NCI-H1417 treated with DMSO at 0.1 percent for 48 hours (cell line): Measurements from ENCODE around the gene PRPS1L1.

Experiments used
- DNase-seq: peaks from one replicate; lab custom pipeline; 2025; lab: John Stamatoyannopoulos, UW

PRPS1L1 gene

DNA sequence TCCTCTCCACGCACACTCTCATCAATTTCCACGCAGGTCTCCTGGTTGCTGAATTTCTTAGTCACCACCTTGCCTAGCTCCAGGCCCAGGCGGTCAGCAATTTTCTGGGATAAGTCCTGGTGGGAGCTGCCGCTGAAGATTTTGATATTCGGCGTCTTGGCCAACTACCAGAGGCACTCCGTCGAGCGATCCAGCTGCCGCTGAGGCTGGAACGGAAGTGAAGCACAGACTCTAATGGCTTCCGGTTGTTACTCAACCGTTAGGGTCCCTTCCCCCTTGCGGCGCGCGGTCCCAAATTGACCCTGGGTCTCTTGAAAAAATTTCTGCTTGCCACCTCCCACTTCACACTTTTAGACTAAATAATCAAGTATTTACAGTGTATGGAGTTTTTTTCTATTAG lies at the start of gene PRPS1L1:
TSS of gene PRPS1L1 (minus strand) at position 219 of the 400 bp plus-strand sequence.
- DNase-seq, result no peak

DNA sequence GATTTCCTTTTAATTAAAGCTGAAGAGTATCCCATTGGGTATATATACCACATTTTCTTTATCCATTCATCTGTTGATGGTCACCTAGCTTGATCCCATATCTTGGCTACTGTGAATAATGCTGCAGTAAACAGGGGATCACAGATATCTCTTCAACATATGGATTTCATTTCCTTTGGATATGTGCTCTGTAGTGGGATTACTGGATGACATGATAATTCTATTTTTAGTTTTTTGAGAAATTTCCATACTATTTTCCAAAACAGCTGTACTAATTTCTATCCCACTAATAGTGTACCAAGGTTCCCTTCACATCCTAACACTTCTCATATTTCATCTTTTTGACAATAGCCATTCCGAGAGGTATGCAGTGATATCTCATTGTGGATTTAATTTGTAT lies 48.8 kb upstream of the PRPS1L1 start:
- DNase-seq, result no peak

DNA sequence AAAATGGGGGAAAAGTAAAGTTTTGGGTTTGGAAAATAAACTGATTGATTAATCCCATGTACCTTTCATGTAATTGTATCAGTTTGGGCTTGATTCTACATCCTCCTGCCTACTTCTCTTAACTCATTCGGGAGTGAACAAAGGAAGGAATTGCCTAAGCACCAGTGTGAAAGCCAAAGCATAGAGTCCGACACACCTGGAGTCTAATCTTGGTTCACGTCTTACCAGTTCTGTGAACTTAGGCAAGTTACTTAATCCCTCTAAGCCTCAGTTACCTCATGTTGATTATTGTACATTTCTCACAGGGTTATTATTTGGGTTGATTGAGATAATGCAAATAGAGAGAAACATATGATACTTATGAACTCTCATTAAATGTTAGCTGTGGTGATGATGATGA lies 41.1 kb upstream of the PRPS1L1 start:
- DNase-seq, result no peak

DNA sequence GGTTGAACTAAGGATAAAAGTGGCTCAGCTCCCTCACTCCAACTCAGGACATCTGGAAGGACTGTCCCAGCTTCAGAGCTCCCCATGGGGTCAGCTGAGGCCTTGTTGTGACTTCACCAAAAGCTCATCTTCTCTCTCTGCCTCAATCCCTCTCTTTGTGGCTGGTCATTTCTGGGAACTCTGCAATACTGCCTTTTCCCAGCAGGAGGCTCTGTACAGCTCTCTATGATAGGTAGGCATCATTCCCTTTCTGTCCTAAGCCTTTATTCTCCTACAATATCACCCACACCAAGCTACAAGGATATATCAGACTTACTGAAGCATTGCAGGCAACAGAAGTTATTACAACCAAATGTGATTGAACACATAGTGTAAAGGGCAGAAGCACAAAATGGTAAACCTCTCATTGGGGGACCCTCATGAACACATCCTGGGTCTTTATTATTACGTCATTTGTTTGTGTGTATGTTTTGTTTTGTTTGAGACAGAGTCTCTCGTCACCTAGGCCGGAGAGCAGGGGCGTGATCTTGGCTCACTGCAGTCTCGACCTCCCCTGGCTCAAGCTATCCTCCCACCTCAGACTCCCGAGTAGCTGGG lies 36.7 kb upstream of the PRPS1L1 start:
- DNase-seq, result no peak

DNA sequence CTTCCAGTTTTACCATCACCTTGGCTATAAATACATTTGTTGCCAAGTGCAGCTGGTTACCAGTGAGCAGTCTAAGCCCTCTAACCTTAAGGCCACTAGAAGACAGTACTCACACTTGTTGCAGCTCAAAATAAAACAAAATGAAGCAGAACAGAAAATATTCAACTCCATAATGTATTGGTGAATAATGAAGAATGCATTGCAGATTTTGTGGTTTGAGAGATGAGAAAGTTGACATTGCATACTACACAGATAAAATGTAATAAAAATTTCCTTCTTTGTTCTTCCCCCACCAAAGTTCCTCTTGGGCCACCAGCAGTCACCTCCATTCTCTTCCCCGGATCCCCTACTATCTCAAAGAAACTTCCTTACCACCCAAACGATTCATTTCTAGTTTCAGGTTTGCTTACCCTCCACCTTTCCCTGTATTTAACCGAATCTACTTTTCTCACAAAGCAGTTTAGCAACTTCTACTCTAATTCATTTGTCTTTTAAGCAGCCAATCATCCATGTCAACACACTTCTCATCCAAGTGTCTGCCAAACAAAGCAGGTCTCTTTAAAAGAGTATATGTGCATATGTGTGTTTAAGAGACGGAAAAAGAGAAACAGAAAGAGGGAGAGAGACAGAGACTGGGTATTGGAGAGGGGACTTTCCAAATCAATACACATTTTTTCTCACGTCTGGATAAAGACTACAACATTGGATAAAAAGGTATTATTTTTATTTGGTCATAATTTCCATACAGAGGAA lies 35.7 kb upstream of the PRPS1L1 start:
- DNase-seq, result no peak

DNA sequence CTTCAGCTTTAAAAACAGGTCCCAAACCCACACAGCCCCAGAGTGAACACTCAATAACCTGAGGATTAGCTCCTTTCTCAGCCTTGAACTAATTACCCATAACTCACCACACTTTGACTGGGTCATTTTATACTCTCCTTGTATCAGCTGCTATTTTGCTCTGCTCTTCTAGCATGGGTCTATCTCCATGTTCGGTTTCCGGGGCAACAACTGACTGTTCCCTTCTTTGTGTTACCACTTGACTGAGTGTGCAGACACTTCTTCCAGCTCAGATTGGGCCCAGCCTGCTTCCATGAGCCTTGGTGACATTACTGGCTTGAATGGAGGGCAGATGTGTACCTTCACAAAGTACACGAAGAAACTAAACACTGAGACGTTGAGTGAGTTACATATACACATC lies 31.5 kb upstream of the PRPS1L1 start:
- DNase-seq, result no peak

DNA sequence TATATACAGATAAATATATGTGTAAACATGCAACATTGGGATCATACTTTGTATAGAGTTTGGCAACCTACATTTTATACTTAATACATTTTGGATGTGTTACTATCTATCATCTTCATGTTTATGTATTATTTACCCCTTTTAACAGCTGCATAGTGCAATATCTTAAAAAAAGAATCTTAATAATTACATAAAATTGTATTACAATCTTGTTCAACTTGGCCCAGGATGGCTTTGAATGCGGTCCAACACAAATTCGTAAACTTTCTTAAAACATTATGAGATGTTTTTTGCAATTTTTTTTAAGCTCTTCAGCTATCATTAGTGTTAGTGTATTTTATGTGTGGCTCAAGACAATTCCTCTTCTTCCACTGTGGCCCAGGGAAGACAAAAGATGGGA lies 26.3 kb upstream of the PRPS1L1 start:
- DNase-seq, result no peak

DNA sequence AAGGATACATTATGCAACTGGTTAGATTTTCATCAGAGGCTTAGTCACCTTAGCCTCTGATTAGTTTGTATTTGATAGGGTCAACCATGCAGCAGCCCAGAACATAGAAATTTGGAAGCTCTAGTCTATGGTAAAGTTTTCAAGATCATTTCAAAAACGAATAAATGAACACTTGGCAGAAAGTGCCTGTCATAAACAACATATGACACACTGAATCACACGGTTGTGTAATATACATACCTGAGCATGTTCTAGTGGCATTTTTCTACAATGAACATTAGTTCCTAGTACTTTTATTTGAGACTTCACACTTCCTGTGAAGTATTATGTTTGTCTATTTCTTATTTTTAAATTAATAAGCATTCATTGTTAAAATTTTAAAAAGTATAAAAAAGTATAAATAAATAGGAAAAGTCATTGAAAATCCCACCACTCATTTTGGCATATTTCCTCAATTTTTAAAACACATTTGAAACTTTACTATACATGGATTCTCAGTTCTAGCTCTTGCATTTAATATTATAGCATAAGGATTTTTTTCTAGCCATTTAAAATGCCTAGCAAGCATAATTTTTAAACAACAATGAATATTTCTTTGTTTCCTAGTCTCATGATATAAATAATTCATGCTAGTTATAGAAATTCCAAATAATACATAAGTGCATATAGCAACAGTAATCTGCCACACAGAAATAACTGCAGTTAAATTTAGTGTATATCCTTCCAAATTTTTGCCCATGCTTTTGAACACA lies 25.7 kb upstream of the PRPS1L1 start:
- DNase-seq, result no peak

DNA sequence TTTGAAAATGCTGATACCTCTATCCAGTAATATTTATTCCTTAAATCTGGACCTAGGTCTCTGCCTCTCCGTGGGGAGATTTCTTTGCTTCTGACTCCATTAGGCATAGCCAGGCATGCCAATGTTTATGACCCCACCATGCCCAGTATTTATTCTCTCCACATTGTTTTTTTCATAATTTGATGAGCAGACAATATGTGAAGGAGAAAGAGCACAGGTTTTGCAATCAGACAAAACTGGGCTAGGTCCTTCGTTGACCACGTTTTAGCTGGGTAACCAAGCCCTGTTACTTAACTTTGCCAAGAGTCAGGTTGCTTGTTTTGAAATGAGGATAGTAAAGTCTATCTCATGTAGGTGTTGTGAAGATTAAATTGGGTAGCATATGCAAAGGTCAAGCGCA lies 21.6 kb upstream of the PRPS1L1 start:
- no peak for DNase-seq

DNA sequence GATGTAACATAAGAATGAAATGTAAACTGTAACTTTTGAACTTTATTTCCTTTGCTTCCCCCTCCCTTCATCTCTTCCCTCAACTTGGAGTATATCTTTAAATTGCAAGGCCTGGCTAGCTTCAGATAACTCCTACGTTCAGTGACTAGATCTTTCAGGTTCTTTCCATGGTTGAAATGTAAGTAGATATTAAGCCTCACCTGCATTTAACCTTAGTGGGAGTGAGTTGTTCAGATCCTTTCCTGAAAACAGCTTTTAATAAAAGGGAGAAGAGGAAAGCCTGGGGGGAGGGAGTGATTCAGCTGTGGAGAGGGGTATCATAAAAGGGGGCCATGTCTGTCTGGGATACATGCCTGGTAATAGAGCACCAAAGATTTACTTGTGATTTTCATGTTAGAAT lies 19.0 kb upstream of the PRPS1L1 start:
- no peak for DNase-seq

DNA sequence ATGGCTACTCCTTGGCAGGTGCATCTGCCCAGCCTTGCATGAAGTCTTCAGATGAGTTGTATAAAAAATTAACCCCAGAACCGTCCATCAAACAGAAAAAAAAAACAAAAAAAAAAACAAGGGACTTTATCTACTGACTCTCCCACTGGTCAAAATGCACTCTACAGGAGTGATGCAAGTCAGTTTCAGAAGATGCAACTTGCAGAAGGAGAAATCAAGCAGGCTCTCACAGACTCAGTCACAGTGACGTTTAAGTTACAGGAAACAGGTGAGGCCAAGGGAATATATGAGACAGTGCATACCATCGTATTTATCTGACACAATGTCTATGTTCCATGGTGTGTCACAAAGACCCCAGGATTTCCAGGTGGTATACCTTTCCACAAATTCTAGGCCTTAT lies 17.5 kb upstream of the PRPS1L1 start:
- no peak for DNase-seq

DNA sequence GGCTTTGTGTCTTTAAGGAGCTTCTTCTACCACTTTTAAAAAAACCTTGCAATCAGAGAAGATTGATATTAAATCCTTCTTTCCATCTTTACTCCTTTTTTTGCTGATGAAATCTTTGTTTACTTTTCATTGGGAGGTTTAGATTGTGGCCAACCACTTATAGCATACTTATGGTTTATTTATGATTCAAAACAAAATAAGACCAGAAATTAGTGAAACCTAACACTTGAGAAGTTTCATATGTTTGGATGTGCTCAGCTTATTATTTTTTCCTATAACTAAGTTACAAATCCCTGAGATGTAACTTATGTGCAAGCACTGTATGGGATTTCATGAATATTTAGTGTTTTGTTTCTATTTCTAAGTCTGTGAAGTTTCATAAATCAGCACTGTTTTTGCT lies 13.5 kb upstream of the PRPS1L1 start:
- no peak for DNase-seq

DNA sequence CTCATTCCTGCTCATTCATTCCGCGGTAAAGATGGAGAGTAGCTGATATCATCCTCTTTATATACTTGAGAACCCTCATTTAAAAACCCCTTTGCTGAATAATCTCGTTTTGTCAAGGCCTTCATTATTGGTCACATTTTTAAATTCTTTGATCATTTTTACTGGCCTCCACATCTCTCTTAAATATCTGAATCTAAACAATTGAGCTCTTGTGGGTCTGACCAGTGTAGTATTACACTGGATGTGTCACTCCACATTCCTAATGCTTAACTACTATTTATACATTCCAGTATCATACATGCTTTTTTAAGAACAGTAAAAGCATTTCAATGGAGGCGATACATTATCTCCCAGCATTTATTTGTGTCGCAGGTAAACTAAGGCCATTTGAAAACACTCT lies 12.6 kb upstream of the PRPS1L1 start:
- DNase-seq, result no peak

DNA sequence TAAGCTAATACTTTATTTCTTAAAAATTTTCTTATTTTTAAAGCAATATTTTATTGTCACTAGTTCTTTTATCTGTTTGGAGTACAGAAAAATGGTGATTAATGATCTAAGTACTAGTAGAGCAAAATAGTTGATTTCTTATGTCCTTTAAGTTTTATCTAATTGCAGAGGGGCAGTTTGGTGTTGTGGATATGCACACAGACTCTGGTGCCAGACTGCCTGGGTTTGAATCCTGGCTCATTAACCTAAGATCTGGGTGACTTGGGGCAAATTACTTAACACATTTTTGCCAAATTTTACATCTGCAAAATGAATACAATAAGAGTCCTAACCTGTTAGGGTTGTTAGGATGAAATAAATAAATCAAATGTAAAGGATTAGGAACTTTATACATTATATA lies 10.7 kb upstream of the PRPS1L1 start:
- no peak for DNase-seq

DNA sequence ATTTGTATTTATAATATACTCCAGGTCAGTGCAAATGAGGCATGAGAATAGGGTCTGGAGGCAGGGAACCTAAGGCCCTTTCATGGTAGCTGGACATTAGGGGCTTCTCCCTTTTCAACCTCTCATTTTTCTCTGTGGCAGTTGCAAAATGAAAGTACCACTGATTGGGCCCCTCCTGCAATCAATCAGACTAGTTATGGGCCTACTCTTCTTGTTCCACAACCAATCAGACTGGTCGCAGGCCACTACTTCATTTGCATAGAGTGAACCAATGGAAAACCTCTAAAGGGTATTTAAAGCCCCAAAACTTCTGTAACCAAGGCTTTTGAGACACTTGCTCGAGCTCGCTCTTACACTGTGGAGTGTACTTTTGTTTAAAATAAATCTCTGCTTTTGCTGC lies 10.0 kb upstream of the PRPS1L1 start:
- no peak for DNase-seq

DNA sequence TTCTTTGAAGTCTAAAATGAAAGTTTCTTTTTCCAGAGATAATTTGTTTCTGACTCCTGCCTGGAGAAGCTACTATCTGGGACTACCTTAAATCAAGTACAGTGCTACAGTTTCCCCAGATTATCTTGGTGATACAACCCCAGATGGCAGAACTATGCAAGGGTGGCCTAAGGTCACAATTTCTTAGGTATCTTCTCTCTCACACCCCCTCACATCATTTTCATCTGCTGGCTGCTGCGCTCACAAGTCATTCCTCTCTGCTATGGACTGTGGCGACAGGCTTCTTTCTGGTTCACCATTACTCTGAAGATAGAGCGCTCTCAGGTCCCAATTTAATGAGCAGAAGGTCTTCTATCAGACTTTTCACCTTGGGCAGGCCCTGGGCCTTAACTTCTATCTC lies 9.1 kb upstream of the PRPS1L1 start:
- DNase-seq, result no peak

DNA sequence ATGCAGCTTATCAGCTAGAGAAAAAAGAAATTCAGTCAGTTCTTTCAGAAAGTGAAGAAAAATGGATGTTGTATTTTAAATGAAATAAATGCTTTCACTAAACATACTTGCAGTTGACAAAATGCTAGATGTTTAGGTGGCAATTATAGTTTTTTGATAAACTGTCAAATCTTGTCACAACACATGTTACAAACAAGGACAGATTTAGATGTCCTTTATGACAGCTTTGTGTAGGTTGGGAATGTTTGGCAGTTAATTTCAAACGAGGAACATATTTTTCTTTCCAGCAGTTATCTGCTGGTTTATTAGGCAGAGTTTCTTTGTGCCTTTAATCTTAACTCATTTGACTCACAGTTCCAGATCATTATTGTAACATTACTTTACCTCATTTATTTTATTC lies 3.1 kb upstream of the PRPS1L1 start:
- no peak for DNase-seq

DNA sequence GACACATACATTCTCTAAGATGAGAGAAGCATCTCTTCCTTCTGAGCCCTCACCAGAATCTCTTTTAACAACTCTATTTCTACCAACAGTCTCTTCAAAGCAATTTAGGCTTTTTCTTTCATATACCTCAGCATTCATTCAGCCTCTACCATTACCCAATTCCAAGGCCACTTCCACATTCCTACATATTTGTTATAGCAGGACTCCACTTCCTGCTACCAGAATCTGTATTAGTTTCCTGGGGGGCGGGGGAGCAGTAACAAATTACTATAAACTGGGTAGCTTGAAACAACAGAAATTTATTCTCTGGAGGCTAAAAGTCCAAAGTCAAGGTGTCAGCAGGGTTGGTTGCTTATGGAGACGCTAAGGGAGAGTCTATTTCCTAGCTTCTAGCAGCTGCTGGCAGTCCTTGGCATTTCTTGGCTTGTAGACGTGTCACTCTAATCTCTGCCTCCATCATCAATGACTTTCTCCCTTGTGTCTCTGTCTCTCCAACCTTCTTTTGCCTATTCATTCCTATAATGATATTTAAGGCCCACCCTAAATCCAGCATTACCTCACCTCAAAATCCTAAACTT lies 7.4 kb downstream of the PRPS1L1 start:
- DNase-seq, result no peak

DNA sequence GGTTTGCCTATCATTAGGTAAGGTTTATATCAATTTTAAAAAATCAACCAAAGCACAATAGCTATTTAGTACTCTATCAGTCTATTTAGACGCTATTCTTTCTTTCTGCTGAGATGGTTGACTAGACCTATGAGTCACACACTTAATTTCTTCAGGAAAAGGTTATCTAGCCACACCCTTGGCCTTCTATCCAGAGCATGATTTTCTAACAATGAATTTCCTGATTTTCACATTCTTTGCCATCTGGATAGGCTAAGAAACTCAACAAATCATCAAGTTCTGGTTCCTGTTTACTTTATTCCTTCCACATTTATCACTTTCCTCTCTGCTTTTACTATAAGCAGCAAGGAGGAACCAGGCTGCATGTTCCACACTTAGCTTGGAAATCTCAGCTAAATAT lies 8.1 kb downstream of the PRPS1L1 start:
- DNase-seq, result no peak

DNA sequence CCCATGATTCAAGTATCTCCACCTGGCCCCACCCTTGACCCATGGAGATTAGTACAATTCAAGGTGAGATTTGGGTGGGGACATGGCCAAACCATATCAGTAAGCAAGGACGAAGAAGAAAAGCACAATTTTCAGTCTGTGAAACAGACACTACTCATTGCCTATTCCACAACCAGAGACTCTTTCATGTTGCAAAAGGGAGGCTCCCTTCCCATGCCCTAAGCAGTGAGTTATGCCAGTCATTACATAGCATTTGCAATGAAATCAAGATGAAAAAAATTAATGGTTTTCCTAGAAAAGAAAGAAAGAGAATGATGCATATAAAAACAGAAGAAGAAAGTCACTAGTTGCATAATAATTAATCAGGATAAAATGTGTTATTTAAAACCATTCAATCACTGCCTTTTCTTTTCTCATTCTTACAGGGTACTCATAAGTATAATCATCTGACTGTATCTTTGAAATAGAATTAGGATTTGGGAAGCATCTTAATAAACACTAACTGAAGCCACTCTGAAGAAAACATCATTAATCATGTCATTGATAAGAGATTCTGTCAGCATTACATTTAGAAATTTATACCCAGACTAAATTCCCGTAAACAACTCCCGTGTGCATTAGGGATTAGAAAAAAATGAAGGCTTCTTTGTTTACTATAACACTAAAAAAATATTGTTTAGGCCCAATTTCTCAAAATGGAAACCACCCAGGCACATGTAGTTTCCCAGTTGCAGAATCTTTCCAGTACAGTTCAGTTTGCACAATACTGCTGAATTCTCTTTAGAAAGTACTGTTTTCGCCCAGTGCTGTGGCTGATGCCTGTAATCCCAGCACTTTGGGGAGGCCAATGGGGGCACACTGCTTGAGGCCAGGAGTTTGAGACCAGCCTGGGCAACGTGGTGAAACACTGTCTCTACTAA lies 9.1 kb downstream of the PRPS1L1 start:
- DNase-seq, result no peak

DNA sequence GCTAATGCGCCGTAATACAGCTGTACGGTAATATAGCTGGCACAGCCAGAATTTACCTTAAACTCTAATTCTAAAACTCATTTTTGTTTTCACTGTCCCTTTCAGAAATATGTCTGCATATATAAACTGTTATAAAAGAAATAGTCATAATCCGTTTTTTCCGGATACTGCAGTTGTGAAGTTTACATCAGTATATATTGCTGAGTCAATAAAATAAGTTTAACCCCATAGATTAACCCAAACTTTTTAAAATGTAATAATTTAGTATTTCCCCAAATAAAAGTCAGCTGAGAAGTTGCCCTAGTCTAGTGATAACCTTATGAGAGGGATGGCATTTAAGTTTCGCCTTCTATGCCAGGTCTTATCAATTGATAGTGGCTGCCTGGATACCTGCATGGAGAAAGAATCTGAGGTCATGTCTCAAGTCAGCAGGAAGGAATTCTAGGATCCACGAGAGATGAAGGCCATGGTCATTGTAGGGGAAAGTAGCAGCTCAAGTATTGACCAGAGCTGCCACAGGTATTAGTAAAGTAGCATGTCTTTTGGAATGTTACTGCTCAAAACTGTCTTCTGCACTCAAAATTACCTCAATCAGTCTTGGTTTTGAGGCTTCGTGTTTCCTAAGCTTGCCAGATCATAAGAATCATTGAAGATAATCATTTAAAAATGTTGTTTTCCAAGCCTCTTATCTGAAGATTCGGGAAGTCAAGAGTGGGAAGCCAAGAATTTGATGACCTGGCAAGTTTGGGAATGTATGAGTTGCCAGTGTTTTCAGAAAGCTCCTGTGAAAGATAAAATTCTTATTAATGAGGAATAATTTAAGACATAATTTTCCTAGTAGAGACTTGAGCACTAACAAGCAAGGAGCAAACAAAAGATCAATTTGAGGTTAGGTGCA lies 10.8 kb downstream of the PRPS1L1 start:
- no peak for DNase-seq
